Mesenchymal stem cell (in vitro differentiated cells and primary cell): Measurements from ENCODE around the gene RHBDL1.

Experiments used
- DNase-seq: peaks from one replicate; pipeline ENCODE4 v3.0.0-alpha.2; 2013
- H2AFZ ChIP-seq: one replicate; pipeline ENCODE4 v1.6.1; 2013; ENCODE audit warnings: low read depth, mild to moderate bottlenecking, control low read depth, inconsistent platforms, low read length, moderate library complexity
- H2AK5ac ChIP-seq: 2 replicates; pipeline ENCODE4 v1.6.1; 2013; ENCODE audit warnings: low read length, moderate library complexity, mild to moderate bottlenecking, inconsistent platforms; ENCODE audit not compliant: severe bottlenecking
- H2BK120ac ChIP-seq: one replicate; pipeline ENCODE4 v1.6.1; 2013; ENCODE audit warnings: low read depth, mild to moderate bottlenecking, inconsistent platforms, low read length, moderate library complexity
- H2BK12ac ChIP-seq, 2 experiments: one replicate each; pipeline ENCODE4 v1.6.1; 2013; ENCODE audit warnings: inconsistent platforms in 2 of 2, low read length in 2 of 2, mild to moderate bottlenecking in 2 of 2, moderate library complexity in 2 of 2, control low read depth in 1 of 2
- H2BK15ac ChIP-seq: one replicate; pipeline ENCODE4 v1.6.1; 2013; ENCODE audit warnings: mild to moderate bottlenecking, low read depth, inconsistent platforms; ENCODE audit not compliant: poor library complexity, severe bottlenecking
- H2BK5ac ChIP-seq: 2 replicates; pipeline ENCODE4 v1.6.1; 2013; ENCODE audit warnings: low read depth, mild to moderate bottlenecking, low read length, control low read depth, inconsistent platforms; ENCODE audit not compliant: poor library complexity, severe bottlenecking
- H3K14ac ChIP-seq, 2 experiments: one replicate each; pipeline ENCODE4 v1.6.1; 2013; ENCODE audit warnings: inconsistent platforms in 2 of 2, low read length in 2 of 2, control low read depth in 1 of 2, mild to moderate bottlenecking in 1 of 2, moderate library complexity in 1 of 2
- H3K18ac ChIP-seq, 2 experiments: one replicate each; pipeline ENCODE4 v1.6.1; 2013; ENCODE audit warnings: inconsistent platforms in 2 of 2, low read length in 2 of 2, control low read depth in 1 of 2, low read depth in 1 of 2, mild to moderate bottlenecking in 1 of 2
- H3K23ac ChIP-seq, 2 experiments: one replicate each; pipeline ENCODE4 v1.6.1; 2013; ENCODE audit warnings: inconsistent platforms in 2 of 2, low read length in 2 of 2, mild to moderate bottlenecking in 2 of 2, moderate library complexity in 2 of 2, control low read depth in 1 of 2
- H3K27ac ChIP-seq: 2 replicates; pipeline ENCODE4 v1.5.1; 2013; ENCODE audit warnings: mild to moderate bottlenecking, moderate library complexity, low read length, control low read depth, inconsistent platforms; ENCODE audit not compliant: poor library complexity, severe bottlenecking
- H3K27me3 ChIP-seq, 2 experiments: 2 replicates each; pipeline versions ENCODE4 v1.6.1 to v1.7.0; 2013; ENCODE audit warnings: low read length in 2 of 2, mild to moderate bottlenecking in 2 of 2, moderate library complexity in 2 of 2, control low read depth in 1 of 2, inconsistent platforms in 1 of 2; ENCODE audit not compliant: control insufficient read depth in 1 of 2, insufficient read depth in 1 of 2
- H3K36me3 ChIP-seq, 2 experiments: 2 replicates each; pipeline versions ENCODE4 v1.6.1 to v1.7.0; 2013; ENCODE audit warnings: low read length in 2 of 2, control low read depth in 1 of 2, inconsistent platforms in 1 of 2, low read depth in 1 of 2, mild to moderate bottlenecking in 1 of 2; ENCODE audit not compliant: insufficient read depth in 2 of 2, control insufficient read depth in 1 of 2
- H3K4ac ChIP-seq, 2 experiments: one replicate each; pipeline ENCODE4 v1.6.1; 2013; ENCODE audit warnings: inconsistent platforms in 2 of 2, low read length in 2 of 2, mild to moderate bottlenecking in 2 of 2, moderate library complexity in 2 of 2, control low read depth in 1 of 2, low read depth in 1 of 2
- H3K4me1 ChIP-seq: 2 replicates; pipeline ENCODE4 v1.6.1; 2013; ENCODE audit warnings: low read depth, low read length, control low read depth; ENCODE audit not compliant: control insufficient read depth, insufficient read depth
- H3K4me2 ChIP-seq: 2 replicates; pipeline ENCODE4 v1.6.1; 2013; ENCODE audit warnings: low read length, mild to moderate bottlenecking, inconsistent platforms; ENCODE audit not compliant: poor library complexity, severe bottlenecking
- H3K4me3 ChIP-seq, 2 experiments: 2 replicates each; pipeline versions ENCODE4 v1.5.1 to v1.7.0; 2013; ENCODE audit warnings: low read length in 2 of 2, mild to moderate bottlenecking in 2 of 2, control low read depth in 1 of 2, low read depth in 1 of 2; ENCODE audit not compliant: insufficient read depth in 1 of 2
- H3K79me1 ChIP-seq: replicated peaks from 2 replicates; pipeline ENCODE4 v1.6.1; 2013; ENCODE audit warnings: mild to moderate bottlenecking, control low read depth, low read length, inconsistent platforms; ENCODE audit not compliant: poor library complexity, severe bottlenecking
- H3K9ac ChIP-seq: 2 replicates; pipeline ENCODE4 v1.7.0; 2013; ENCODE audit warnings: mild to moderate bottlenecking, low read length, moderate library complexity
- H3K9me3 ChIP-seq: 2 replicates; pipeline ENCODE4 v1.7.0; 2013; ENCODE audit warnings: mild to moderate bottlenecking, low read length; ENCODE audit not compliant: control insufficient read depth
- H4K8ac ChIP-seq: one replicate; pipeline ENCODE4 v1.6.1; 2013; ENCODE audit warnings: inconsistent platforms, mild to moderate bottlenecking, low read length, moderate library complexity
- H4K91ac ChIP-seq: one replicate; pipeline ENCODE4 v1.6.1; 2013; ENCODE audit warnings: mild to moderate bottlenecking, low read length, inconsistent platforms
- WGBS: methylation state at CpG from one replicate; pipeline ENCODE4 v1.1.7; 2013; ENCODE audit warnings: mixed read lengths; 5-methylcytosine and 5-hydroxymethylcytosine counted together

The RHBDL1 gene

DNA sequence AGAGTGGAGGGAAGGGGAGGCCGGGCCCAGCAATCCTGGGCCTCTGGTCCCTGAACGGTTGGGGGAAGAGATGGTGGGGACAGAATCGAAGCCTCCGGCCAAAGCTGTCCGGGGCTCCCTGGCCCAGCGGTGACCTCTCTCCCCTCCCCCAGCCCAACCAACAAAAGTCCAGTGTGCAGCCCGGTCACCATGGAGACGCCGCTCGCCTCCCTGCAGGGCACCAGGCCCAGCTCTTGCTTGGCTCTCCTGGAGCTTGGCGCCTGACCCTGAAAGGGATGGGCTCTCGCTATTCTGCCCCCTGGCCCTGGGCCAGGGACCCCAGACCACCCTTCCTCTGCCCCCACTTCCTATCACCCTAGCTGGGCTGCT is 40.7 kb downstream of the RHBDL1 start:
- Histone ChIP-seq H2AFZ (peak overlapping the region; percentile 24), H3K4me1 (peaks cover 62% of the 10 kb centered on the region), H3K79me1 (peaks cover 26% of the 10 kb centered on the region), H3K9me3 (no peaks in the 10 kb centered on the region), H2BK12ac (no peak overlapping the region), H3K36me3 (peaks cover 0 to 22% of the 10 kb centered on the region in 2 experiments), H4K91ac (no peak overlapping the region), H4K8ac (no peak overlapping the region), H3K4me3 (peak overlapping the region; percentile 48 to 75), H3K4ac (no peak overlapping the region), H3K14ac (no peak overlapping the region), H2AK5ac (no peak overlapping the region), H2BK120ac (no peak overlapping the region), H2BK15ac (no peak overlapping the region), H3K23ac (peak overlapping the region in 1 of 2 experiments; percentile 67), H3K18ac (peak overlapping the region in 1 of 2 experiments; percentile 71), H3K27ac (peak overlapping the region; percentile 13), H3K9ac (peak overlapping the region; percentile 65), H2BK5ac (no peak overlapping the region), H3K27me3 (peaks cover 0 to 3% of the 10 kb centered on the region in 2 experiments), H3K4me2 (peak overlapping the region; percentile 97)
- peak; percentile 45 for DNase-seq
- 23% methylated on average over 11 of the region's 12 CpGs for WGBS

DNA sequence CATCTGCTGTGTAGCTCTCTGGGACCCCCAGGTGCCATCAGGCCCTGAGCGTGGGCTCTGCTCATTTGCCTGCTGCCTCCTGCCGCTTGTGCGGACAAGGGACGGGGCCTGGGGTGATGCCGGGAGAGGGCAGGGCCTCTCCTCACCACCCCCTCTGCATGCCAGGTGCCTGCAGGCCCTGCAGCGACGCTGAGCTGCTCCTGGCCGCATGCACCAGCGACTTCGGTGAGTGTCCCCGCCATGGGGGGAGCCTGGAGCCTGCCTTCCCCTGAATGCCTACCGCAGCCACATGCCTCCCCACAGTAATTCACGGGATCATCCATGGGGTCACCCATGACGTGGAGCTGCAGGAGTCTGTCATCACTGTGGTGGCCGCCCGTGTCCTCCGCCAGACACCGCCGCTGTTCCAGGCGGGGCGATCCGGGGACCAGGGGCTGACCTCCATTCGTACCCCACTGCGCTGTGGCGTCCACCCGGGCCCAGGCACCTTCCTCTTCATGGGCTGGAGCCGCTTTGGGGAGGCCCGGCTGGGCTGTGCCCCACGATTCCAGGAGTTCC is 41.4 kb downstream of the RHBDL1 start:
- Histone ChIP-seq H3K4ac (no peak overlapping the region), H3K18ac (no peak overlapping the region)
- WGBS = 95% methylated on average over 28 of the region's 29 CpGs

DNA sequence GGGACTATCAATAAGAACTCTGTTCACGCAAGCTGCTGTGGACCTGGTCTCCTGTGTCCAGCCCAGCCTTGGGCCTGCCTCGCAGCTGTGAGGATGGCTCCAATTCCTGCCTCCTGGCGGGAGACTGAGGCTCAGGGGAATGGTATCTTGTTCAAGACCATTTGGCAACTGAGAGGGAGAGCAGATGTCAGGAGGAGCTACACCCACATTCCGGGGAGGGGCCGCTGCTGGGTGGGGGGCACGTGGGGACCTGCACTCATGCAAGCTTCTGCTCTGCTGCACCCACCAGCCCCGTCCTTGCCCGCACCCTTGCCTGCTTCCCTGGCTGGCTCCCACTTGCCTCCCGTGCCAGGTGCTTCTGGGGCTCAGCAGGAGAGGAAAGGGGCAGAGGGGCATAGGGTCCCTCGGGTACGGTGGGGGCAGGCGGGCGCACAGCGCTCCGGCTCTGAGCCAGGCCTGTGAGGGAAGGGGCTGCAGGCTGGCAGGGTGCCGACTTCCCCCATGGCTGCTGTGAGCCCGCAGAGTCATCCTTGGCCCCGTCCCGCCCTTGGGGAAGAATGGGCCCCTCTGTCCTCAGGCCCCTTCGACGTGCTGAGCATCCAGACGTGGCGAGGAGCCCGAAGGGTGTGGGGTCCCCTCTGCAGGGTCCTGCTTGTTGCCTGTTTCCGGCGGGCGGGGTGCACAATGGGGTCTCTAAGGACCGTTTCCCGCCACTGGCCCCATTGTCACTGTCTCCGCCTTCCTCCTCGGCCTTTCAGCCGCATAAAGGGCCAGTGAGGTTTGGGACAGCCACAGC is 42.2 kb downstream of the RHBDL1 start:
- H3K9me3 ChIP-seq = no peaks in the 10 kb centered on the region
- H2BK15ac ChIP-seq = no peak overlapping the region
- H3K4me2 ChIP-seq = no peak overlapping the region
- no peak overlapping the region for H3K27ac ChIP-seq
- H3K23ac ChIP-seq = no peak overlapping the region
- DNase-seq = no peak
- no peak overlapping the region for H2AK5ac ChIP-seq
- H3K79me1 ChIP-seq = peaks cover 32% of the 10 kb centered on the region
- H3K9ac ChIP-seq = no peak overlapping the region
- peaks cover 65% of the 10 kb centered on the region for H3K4me1 ChIP-seq
- WGBS = 87% methylated on average over 32 of the region's 32 CpGs
- H3K27me3 ChIP-seq = no peaks in the 10 kb centered on the region
- no peak overlapping the region for H3K14ac ChIP-seq
- H2BK120ac ChIP-seq = no peak overlapping the region
- no peak overlapping the region for H2BK12ac ChIP-seq
- no peak overlapping the region for H3K4me3 ChIP-seq
- H3K4ac ChIP-seq = no peak overlapping the region
- peaks cover 0 to 34% of the 10 kb centered on the region in 2 experiments for H3K36me3 ChIP-seq
- no peak overlapping the region for H4K8ac ChIP-seq
- H3K18ac ChIP-seq = no peak overlapping the region
- no peak overlapping the region for H4K91ac ChIP-seq
- H2AFZ ChIP-seq = no peak overlapping the region
- H2BK5ac ChIP-seq = no peak overlapping the region

More for the DNA sequence above, 41.4 kb downstream of the RHBDL1 start:
- Histone ChIP-seq H3K9me3 (no peaks in the 10 kb centered on the region), H3K9ac (no peak overlapping the region), H3K14ac (peak overlapping the region in 1 of 2 experiments; percentile 11), H2BK120ac (no peak overlapping the region), H2BK5ac (no peak overlapping the region), H3K27ac (no peak overlapping the region), H2AK5ac (no peak overlapping the region), H3K79me1 (peaks cover 32% of the 10 kb centered on the region), H3K4me1 (peaks cover 61% of the 10 kb centered on the region), H3K23ac (no peak overlapping the region), H4K8ac (no peak overlapping the region), H3K36me3 (peaks cover 0 to 26% of the 10 kb centered on the region in 2 experiments), H3K4me3 (no peak overlapping the region), H2BK15ac (no peak overlapping the region), H3K4me2 (no peak overlapping the region), H2AFZ (no peak overlapping the region), H4K91ac (peak overlapping the region; percentile 22), H2BK12ac (peak overlapping the region in 1 of 2 experiments; percentile 40), H3K27me3 (no peaks in the 10 kb centered on the region)
- no peak for DNase-seq

DNA sequence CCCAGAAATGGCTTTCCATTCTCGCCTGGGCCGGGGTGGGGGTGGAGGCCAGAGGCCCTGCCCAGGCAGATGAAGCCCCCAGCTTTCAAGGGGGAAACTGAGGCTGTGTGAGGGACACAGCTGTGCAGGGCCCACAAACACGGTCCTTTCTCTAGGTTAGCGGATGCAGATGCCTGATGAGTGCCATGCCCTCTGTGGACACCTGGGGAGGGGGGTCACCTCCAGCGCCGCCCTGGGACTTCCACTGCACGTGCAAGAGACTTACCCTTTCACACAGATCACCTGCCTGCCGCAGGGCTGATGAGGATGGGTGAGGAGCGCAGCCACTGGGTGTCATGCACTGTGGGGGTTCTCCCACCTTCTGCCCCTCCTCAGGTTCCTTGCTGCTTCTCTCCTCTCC is 42.9 kb downstream of the RHBDL1 start:
- H3K14ac ChIP-seq = no peak overlapping the region
- H2BK5ac ChIP-seq = no peak overlapping the region
- no peaks in the 10 kb centered on the region for H3K9me3 ChIP-seq
- H3K9ac ChIP-seq = no peak overlapping the region
- H2AK5ac ChIP-seq = no peak overlapping the region
- H3K18ac ChIP-seq = no peak overlapping the region
- no peak overlapping the region for H2BK15ac ChIP-seq
- no peak overlapping the region for H2BK120ac ChIP-seq
- no peak overlapping the region for H3K4me3 ChIP-seq
- H4K8ac ChIP-seq = no peak overlapping the region
- no peak overlapping the region for H3K23ac ChIP-seq
- no peak overlapping the region for H3K4ac ChIP-seq
- H3K4me1 ChIP-seq = peaks cover 65% of the 10 kb centered on the region
- H4K91ac ChIP-seq = no peak overlapping the region
- peaks cover 32% of the 10 kb centered on the region for H3K79me1 ChIP-seq
- H3K27ac ChIP-seq = no peak overlapping the region
- no peaks in the 10 kb centered on the region for H3K27me3 ChIP-seq
- H3K4me2 ChIP-seq = no peak overlapping the region
- DNase-seq = no peak
- peaks cover 0 to 41% of the 10 kb centered on the region in 2 experiments for H3K36me3 ChIP-seq
- H2AFZ ChIP-seq = no peak overlapping the region
- WGBS = 98% methylated on average over 9 of the region's 9 CpGs
- no peak overlapping the region for H2BK12ac ChIP-seq
